CD4-positive, alpha-beta T cell treated with Interleukin-15 for 4 hours (primary cell): ENCODE measurements around the gene CEP70.

Experiments used
- DNase-seq: peaks from one replicate; pipeline ENCODE4 v3.0.0-alpha.2; 2020; ENCODE audit warnings: low spot score

CEP70 gene

GRCh38 chr3:138452436-138452835 is 141.6 kb downstream of the CEP70 start:
- no peak for DNase-seq

GRCh38 chr3:138451595-138452162 is 142.4 kb downstream of the CEP70 start:
- no peak for DNase-seq

GRCh38 chr3:138450704-138451424 is 143.2 kb downstream of the CEP70 start:
- no peak for DNase-seq

- DNase-seq, result no peak
These were observed 143.9 kb downstream of the CEP70 start for GRCh38 chr3:138450181-138450580.

- no peak for DNase-seq
These were observed 144.6 kb downstream of the CEP70 start for GRCh38 chr3:138449490-138449889.

GRCh38 chr3:138448631-138449030 is 145.4 kb downstream of the CEP70 start:
- DNase-seq, result no peak

GRCh38 chr3:138445654-138446053 is 148.4 kb downstream of the CEP70 start:
- no peak for DNase-seq

- no peak for DNase-seq
These were observed 148.8 kb downstream of the CEP70 start for GRCh38 chr3:138445236-138445635.
